HG02798 (cell line): ENCODE measurements around the gene C2orf76.
A peak's percentile ranks its signal among the peaks of the same experiment; 100 is the strongest.
"Not testable (repeated sequence)": the region's sequence is repeated elsewhere in the genome, so short reads cannot be mapped to it uniquely, and the experiment has no call there.

Experiments used
- ATAC-seq: cut with Tn5 transposase; IDR thresholded peaks from one replicate; pipeline ENCODE4 v1.9.1; 2021; ENCODE audit warnings: mild to moderate bottlenecking; ENCODE audit not compliant: unreplicated experiment, poor library complexity

The C2orf76 gene

DNA sequence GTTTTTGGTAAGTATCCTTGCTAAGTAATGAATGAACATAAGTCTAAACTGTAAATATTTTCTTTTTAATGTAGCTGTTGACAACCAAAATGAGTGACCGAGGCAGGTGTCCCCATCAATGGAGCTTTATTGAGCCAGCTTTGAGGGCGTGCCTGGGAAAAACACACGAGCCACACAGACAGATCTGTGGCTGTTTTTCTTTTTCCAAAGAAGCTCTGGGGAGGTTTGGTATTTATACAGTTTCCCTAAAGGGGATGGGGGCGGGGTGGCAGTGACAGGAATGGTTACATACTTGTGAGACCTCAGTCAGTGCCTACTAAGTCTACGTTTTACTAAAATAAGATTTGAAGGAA, 11.3 kb upstream of the C2orf76 start:
- no peak for ATAC-seq

GRCh38 chr2:119377294-119377992, 10.8 kb upstream of the C2orf76 start:
- no peak for ATAC-seq

- ATAC-seq = no peak
These were observed 10.2 kb upstream of the C2orf76 start for GRCh38 chr2:119376810-119377209.

DNA sequence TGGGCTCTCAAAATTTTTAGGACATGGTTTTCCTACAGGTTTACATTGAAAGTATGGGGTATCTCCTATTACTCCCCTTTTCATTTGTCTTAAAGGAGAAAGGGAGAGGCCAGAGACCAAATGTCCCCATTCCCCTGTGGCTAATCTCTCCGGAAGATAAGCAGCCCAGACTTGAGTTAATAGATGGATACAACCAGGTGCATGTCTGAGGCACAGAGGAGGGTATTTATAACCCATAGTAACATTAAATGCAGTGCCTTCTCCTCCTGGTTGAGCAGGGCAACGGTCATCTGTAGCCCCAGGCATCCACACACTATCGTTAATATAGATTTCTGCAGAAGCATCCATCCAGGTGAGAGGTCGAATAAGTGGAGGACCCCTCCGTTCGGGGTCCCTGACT, 9.8 kb upstream of the C2orf76 start:
- not testable (repeated sequence) for ATAC-seq

- ATAC-seq = not testable (repeated sequence)
These were observed 7.5 kb upstream of the C2orf76 start for GRCh38 chr2:119373907-119374745.

- no peak for ATAC-seq
These were observed 6.3 kb upstream of the C2orf76 start for GRCh38 chr2:119372778-119373568.

GRCh38 chr2:119371111-119371510, 4.5 kb upstream of the C2orf76 start:
- ATAC-seq = no peak

- no peak for ATAC-seq
These were observed 3.2 kb upstream of the C2orf76 start for GRCh38 chr2:119369845-119370244.

GRCh38 chr2:119367472-119368099, 952 bp upstream of the C2orf76 start:
- ATAC-seq = peak; percentile 32

DNA sequence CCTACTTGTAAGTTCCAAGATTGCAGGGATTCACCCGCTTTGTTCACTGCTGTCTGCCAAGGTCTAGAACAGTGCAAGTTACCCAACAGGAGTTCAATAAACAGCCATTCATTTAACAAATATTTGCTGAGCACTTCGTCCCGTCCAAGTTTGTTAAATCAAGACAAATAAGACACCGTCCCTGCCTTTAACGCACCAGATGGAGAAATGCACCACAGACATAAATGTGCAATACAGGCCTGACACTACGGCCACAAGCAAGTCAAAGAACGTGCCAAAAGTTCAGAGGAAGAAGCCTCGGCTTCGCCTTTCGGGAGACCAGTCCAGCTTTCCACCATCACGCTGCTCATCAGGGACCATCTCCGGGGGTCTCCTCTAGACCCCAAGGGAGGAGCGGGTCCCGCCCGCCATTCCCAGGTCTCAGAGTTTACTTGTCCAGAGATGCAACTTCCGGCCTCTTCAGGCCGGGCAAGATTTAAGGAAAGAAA, 429 bp downstream of the C2orf76 start:
- ATAC-seq = peak; percentile 0

- no peak for ATAC-seq
These were observed 1.2 kb downstream of the C2orf76 start for GRCh38 chr2:119365436-119365835.

DNA sequence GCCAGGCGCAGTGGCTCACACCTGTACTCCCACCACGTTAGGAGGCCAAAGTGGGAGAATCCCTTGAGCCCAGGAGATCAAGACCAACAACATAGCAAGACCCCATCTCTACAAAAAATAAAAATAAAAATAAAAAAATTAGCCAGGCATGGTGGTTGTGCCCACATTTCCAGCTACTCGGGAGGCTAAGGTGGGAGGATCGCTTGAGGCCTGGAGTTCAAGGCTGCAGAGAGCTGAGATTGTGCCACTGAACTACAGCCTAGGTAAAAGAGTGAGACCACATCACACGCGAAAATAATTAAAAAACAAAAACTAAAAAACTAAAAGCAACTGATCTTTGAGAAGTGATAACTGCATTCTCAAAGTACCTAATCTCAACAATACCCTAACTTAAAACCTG, 1.8 kb downstream of the C2orf76 start:
- no peak for ATAC-seq

- no peak for ATAC-seq
These were observed 6.1 kb downstream of the C2orf76 start for GRCh38 chr2:119360423-119360966.

GRCh38 chr2:119359774-119360173, 6.9 kb downstream of the C2orf76 start:
- ATAC-seq = no peak

GRCh38 chr2:119354860-119355259, 11.8 kb downstream of the C2orf76 start:
- ATAC-seq = no peak

- ATAC-seq = peak; percentile 94
These were observed 14.3 kb downstream of the C2orf76 start for GRCh38 chr2:119352357-119352756.

DNA sequence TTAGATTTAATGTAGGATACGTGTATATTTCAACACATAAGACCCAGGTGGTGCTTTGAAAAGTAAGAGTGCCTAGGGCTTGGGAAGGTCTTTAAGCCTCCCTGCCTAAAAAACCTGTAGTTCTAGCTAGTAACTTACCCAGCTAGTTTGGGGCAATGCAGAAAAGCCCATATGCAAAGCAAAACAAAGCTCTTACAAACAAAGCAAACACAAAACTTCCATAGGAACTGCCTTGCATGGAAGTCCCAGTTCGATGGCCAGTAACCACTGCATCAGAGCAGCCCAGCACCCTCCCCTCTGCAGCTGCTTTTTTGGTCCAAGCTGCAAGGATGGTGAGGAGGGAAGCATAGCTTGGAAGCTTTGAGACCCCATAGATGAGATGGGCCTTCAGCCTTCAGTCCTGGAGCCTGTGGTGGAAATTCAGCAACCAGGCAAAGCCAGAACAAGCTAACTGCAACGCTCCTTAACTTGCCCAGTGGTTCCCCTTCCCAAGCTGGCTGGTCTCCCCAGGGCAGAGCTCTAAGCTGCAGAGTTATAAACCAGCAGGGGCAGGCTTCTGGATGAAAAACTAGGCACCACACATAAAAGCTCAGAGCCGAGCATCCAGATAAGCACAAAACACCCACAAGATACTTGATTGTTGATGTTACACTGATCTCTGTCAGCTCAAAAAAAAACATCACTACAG, 16.2 kb downstream of the C2orf76 start:
- ATAC-seq = no peak

DNA sequence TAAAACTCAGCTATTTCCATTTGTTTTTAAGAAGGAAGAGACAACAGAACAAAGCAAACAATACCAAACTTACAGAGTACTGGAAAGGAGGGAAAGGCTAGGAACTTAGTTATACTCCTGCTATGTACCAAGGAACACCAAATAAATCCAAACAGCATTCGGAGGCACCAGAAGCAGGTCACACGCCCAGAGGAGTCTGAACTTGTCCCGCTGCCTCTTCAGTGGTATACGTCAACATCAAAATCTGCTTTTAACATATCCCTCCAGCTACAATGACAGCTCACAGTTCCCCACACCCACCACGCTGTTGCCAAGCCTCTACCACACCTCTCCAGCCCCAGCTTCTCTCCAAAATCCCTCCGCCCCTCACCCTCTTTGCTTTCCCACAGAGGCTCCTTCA, 17.3 kb downstream of the C2orf76 start:
- no peak for ATAC-seq

DNA sequence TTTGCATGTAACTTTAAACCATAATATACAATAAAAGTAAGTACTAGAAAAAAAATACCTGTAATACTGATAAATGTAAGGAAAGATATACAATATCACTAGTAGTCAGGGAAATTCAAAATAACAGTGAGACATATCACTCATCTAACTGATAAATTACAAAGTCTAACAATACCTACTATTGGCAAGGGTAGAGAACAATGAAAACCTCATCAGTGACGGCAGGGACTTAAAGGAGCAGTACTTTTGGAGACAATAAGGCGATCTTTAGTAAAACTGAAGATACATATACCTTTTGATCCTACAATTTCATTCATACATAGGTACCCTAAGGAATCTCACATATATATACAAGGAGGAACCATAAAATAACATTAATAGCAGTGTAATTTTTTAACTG, 24.9 kb downstream of the C2orf76 start:
- ATAC-seq = no peak

- no peak for ATAC-seq
These were observed 27.1 kb downstream of the C2orf76 start for GRCh38 chr2:119339562-119339923.
